NCI-H748 treated with DMSO at 0.1 percent for 48 hours (cell line): ENCODE results near the gene CNTN5.

ENCODE experiments used
- DNase-seq: peaks from one replicate; lab custom pipeline; 2025; lab: John Stamatoyannopoulos, UW

The CNTN5 gene

DNA sequence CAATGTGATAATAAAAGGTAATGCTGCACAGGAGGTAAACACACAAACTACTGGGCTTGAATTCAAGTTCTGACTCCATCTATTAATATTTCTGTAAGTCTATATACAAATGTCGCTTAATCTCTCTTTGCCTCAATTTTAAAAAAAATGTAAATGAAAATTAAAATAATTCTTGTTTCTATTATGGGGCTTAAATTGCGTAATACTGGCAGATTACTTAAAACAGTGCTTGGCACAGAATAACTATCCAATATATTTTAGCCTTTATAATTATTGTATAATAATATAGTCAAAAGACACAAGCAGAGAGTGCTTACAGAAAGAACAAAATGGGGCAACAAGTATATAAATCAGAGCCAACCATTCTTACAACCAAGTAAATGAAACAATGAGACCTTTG lies 489.1 kb downstream of the CNTN5 start:
- no peak for DNase-seq

DNA sequence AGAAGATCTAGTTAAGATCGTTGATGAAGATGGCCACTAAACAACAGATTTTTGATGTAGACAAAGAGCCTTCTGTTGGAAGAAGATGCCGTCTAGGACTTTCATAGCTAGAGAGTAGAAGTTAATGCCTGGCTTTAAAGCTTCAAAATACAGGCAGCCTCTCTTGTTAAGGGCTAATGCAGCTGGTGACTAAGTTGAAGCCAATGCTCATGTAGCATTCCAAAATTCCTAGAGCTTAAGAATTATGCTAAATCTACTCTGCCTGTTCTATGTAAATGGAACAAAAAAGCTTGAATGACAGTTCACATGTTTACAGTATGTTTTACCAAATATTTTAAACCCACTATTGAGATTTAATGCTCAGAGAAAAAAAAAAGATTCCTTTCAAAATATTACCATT lies 492.6 kb downstream of the CNTN5 start:
- DNase-seq: no peak

DNA sequence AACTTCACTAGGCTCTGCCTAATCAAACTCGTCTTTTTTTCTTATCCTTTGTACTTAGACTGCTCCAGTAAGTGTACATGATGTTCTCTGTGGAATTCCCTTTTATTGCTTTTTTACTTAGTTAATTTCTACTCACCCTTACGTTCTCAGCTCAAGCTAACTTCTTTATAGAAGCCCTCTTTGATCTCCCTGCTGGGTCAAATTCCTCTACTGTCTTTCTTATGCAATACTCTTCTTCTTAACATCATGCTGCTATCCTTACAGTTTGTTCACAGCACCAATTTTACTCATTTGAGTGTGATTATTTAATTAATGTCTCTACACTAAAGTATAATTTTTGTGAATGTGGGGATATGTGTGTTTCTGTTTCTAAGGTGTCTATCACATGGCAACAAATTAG lies 498.3 kb downstream of the CNTN5 start:
- DNase-seq: no peak

DNA sequence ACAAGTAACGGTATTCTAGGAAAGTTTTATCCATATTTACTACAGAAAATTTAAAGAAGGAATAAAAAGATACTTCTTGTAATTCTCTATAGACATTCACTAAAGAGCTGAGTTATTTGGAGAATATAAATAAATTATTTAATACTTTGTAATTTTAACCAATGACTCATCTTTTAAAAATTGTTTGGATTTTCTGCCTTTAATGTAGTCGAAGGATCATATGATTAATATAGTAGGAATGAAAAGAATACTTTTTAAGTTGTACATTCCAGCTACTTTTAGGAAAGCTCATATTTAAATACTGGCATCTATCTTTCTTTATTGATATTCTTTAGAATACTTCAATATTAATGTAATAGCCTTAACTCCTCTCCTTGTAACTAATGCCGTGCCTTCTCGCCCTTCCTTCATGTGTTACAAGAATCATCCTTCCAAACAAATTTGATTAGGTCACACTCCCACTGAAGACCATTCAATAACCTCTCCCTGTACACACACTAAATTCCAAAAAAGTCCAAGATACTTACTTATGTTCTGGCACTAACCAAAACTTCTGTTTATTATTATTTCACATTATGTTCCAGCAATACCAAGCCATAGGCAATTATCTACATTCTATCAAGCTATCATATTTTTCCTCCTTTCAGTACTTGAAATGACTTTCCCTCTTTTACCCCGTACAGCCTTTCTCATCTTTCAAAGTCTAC lies 501.9 kb downstream of the CNTN5 start:
- no peak for DNase-seq

DNA sequence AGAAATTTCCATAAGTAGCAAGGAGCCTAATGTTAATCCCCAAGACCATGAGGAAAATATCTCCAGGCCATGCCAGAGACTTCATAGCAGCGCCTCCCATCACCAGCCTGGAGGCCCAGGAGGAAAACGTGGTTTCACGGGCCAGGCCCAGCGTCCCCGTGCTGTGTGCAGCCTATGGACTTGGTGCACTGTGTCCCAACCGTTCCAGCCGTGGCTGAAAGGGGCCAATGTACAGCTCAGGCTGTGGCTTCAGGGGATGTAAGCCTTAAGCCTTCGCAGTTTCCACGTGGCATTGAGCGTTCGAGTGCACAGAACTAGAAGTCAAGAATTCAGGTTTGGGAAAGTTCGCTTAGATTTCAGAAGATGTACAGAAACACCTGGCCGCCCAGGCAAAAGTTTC lies 510.7 kb downstream of the CNTN5 start:
- no peak for DNase-seq

DNA sequence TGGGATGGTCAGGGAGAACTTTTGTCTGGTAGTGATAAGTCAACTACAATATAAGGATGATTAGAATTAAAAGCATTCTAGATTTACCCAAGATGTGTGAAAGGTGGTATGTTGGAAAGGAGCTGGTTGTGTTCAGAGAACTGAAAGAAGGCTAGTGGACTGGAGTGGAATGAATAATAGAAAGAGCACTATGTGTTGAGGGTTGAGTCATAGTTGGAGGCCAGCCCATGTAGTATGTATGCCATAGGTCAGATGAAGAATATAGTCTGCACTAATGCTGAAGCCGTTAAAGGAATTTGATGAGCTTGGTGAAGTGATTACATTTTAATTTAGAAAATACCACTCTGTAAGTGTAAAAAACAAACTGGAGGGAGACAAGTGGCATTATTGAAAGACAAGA lies 514.1 kb downstream of the CNTN5 start:
- DNase-seq: no peak

DNA sequence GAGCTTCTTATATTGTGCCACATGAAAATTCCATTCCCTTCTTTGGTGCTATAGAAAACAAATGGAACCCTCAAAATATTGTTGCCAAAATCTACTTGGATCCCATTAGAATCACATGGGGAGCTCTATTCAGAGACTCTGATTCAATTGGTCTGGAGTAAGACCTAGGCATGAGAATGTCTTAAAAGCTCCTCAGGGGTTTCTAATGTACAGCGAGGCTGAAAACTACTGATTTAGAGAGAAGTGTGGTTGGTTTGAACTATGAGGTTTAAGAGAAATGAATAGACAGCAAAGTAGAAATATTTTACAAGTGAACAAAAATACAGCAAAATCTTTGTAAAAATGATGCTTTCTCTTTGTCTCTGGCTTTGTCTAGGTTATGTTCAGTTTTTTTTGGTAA lies 514.7 kb downstream of the CNTN5 start:
- no peak for DNase-seq

DNA sequence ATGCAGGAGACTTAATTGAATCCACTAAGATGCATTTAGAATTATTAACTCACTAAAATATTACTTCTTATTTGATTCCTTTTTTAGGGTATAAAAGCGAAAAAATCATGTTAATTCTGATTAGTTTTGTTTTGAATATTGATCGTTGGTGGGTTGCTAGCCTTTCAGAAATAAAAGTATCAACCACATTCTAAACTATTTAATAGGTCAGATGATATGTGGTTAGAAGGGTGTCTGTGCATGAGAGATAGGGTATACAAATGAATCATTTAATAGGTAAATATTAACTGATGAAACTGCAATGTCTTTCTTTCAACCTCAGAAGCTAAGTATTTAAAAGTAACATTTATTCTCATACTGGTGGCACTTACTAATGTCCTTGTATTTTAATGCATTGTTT lies 515.1 kb downstream of the CNTN5 start:
- DNase-seq: no peak

DNA sequence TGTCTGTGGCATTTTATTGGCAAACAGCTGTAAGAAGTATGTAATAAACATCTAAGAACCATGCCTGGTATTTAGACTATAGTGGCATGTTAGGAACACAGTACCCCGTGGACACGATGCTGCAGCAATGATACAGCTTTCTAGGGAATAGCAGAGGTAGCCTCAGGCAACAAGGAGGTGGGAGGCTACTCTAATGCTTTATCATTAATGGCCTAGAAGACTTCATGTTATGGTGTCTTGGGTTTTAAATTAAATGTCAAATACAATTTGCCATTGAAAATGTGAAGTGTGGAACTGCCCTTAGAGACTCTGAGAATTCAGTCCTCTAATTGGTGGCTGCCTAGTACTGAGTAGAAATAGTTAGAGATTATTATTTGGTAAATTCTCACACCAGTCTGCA lies 516.9 kb downstream of the CNTN5 start:
- DNase-seq: no peak

DNA sequence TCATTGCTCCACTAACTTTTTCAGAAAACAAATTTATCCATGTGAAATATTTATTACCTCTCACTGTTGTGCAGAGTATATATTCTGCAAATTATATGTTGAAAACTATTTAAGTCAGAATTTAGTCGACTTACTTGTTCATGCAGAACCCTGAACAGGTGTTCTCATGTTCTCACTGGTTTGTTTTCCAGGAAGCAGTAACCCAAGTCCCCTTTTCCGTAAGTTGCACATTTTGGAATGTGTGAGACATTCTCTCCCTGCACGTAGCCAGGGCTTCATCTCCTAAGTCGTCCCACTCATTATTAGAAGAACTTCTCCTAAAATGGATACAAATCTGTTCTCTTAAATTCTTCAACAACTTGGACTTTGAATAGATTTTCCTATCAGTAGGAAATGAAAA lies 524.9 kb downstream of the CNTN5 start:
- DNase-seq: no peak

DNA sequence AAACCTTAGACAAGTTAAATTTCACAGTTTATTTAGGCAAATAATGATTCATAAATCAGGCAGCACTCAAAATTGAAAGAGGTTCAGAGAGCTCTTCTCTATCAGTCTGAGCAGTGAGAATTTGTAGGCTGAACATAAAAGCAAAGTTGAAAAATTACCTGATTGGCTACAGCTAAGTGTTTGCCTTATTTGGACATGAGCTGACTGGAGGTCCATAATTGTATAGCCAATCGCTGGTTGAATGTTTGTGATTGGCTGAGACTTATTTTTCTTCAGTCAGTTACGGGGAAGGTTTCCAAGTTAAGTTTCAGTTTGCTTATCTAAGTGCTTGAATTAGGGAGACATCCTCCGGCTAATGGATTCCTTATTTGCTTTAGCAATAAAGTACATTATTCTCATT lies 527.5 kb downstream of the CNTN5 start:
- DNase-seq: no peak

DNA sequence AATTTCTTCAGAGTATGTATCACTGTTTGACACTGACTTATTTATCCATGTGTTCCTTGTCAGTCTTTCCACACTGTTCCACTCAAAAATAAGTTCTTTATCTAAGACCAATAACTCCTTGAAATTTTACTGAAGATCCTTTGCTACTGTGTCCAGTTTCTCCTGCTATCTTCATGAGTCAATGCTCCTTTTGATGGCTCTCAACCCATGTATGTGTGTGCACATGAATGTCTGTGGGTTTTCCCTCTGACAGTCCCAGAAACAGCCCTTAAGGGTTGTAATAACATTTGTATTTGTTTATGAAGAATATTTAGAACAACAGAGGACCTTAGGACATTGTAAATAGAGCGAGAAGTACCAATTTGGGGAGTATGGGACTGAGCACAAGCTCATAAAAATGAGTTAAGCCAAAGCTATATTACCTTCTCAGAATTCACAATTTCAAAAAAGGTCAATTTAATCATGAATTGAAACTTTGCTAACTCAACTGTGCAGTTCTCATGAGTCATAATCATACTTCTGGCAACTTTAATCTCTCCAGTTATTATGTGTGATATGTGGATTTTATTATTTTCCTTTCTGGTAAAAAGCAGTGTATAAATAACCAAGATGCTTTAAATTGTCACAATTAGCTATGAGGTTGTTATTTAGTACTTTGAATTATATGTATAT lies 533.6 kb downstream of the CNTN5 start:
- no peak for DNase-seq

DNA sequence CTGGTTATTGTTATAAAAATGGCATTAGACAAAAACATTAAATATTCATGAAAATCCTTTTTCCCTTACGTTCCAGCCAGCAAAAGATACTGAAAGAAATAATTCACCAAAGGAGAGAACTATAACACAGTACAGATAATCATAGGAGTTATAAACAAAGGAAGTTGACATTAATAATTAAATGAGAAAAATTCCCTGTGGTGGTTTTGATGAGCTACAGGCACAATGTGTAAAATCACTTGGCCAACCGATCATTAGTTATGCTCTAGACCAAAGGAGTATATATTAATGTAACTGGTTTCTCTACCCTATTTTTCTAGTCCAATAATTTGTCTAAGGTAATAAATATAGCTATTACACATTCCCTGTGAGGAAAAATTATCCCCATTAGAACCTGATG lies 534.7 kb downstream of the CNTN5 start:
- no peak for DNase-seq

DNA sequence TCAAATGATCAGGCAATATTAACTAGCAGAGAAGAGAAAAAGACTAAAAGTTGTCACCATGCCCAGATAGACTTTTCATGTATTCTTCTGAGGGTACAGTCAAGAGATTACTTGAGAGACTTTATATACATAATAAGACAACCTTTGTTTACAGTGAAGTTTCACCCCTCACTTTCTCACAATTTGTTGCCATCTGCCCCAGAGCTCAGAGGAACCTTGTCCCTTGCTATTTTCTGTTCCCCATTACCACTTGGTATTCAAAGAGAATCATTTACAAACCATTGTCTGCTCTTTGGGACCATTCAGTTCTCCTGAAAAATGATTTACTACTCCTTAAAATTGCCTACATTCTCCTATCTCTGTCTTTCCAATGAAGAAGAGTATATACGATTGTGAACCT lies 544.6 kb downstream of the CNTN5 start:
- no peak for DNase-seq

DNA sequence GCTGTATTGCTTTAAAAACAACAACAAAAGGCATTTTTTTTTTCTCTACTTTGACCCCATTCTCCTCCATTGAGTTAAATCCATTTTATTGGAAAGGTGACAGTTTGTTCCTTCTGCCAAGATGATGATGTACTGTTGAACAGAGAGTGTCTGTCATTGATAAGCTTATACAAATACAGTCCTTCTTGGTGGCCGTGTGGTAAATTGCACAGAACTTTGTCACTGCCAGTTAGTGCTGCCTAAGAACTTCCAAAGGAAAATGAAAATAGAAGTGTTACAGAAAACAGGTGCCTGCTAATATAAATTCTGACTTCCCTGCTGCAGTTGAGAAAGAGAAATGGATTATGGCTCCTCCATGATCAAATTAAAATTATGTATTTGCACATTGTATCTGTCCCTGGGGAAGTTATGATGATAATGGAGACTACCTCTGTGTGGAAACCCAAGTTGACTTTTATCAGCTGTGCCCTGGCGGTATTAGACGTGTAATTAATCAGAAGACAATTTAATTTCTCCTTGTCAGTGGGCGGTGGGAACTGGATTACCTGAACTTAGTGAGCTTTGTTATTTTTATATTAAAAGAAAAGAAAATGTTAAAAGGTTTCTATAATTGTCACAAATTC lies 546.7 kb downstream of the CNTN5 start:
- no peak for DNase-seq

DNA sequence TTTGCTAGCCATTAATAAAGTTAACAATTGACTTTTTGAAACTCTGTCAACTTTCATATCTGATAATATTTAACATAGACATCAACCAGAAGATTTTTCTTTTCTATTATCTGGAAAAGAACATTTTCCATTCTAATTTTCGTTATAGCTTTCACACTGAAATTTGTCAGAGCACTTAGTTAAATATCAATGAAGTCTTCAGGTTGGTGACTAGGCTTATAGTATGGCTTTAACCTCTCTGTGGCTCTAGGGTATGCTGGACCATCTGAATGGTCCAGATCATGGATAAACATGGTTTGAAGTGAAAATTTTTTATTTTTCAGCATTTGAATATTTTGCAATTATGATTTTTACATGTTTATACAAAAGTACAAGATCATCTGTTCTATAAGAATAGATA lies 548.1 kb downstream of the CNTN5 start:
- no peak for DNase-seq

DNA sequence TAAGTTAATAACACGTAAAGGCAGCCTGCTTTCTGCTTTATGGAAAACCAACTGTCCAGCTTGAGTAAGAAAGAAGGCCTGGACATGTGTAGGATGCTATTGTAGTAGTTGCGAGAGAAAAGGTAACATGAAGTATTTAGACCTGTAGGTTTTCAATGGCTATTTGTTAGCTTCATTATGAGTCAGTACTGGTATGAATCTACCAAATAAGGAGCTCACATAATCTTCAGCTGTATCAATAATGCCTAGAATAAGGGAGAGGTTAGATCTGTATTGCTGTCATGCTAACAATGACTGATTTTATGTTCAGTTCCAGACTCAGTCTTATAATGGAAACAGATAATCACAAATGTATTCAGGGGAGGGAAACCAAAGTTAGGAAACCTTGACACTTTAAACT lies 550.3 kb downstream of the CNTN5 start:
- no peak for DNase-seq

DNA sequence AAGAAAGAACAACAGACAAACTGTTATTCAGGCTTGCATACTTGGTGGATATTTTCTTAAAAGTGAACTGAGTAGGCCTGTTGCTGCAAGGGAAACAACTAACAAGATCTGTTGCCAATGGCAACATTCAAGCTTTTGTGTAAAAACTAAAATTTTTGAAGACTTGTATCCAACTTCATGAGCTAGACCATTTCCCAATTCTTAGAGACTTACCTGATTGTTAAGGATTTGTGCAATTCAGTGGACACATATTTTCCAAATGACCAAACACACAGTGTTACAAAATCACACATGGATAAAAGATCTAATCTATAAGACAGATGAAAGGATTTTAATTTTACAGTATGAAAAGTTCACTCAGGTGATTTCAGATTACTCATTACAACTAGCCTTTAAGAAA lies 564.1 kb downstream of the CNTN5 start:
- no peak for DNase-seq

DNA sequence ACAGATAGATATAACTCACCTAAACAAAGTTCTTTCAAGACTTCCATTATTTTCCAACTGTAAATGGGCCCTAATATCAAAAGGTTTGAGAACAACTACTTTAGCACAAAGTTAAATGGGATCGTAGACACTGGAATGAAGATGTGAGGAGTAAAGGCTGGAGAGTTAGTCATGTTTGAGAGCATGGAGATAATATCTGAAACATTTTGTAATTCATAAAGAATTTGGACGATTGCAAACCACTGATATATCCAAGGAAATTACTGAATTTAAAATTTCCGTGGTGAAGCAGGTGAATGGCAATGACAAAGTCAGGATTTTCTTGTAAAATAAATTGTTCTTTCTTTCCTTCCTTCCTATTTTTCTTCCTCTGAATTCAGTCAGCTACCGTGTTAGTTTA lies 564.9 kb downstream of the CNTN5 start:
- no peak for DNase-seq

DNA sequence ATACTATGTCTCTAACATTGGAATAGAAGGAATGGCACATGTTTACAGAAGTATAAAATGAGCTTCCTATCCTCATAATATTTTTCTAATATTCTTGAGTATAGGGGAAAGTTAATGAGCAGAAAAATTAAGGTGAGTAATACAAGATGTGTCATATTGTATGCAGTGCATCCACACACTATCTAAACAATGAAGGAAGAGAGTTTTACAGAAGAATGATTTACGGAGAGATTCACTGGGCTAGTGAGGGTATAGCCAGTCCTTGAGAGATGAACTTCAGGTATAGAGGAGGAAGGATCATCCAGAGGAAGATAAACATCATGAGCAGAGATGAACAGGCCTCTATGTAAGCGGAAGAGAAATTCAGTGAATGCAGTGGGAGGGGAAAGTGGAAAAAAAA lies 569.0 kb downstream of the CNTN5 start:
- DNase-seq: no peak

DNA sequence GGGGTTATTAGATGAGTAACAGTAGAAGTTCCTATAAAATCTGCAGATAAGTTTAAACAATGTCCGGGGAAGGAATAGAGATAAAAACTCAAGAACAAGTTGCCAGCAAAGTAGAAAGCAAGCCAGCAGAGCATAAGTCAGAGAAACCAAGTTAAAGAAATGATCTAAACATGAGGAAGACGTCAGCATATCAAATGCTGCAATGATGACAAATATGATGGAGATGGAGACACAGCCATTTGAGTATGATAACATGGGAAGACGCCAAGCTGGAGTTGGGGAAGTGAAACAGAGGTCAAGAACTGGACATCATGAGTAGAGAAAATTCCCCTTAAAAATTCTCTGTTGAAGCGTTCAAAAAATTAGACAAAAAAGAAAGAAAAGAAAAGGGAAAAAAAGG lies 571.5 kb downstream of the CNTN5 start:
- DNase-seq: no peak

DNA sequence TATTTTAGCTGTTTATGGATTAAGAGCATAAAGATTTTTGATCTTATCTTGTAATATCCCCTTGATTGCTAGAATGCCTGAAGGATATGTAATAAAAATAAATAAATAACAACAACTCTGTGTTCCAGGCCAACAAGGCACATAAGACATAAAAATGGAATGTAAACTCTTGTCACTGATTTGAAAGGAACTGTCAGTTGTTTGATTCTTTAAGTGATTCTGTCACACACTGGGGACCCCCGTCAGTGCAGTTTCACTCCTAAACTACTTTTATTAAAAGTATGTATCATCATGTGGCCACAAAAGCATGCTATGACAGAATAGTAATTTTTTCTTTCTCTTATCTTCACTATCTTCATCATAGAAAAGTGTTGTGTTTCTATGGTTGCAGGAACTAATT lies 572.4 kb downstream of the CNTN5 start:
- no peak for DNase-seq

DNA sequence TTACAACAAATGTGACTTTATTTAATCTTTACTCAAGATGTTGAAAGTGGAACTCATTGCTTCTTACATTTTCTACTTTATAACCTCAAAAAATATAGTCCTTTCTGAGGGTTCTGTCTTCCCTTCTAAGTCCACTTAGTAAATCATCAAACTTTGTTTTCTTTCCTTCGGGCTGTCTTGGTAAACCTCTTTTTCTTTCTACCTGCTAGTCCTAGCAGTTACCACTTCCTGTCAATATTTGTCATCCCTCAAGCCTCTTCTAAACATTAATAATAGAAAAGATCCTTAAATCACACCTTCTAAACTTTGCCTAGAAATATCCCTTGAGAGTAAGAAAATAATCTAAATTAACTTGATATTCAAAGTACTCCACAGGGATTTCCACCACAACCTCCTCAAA lies 580.4 kb downstream of the CNTN5 start:
- DNase-seq: no peak

DNA sequence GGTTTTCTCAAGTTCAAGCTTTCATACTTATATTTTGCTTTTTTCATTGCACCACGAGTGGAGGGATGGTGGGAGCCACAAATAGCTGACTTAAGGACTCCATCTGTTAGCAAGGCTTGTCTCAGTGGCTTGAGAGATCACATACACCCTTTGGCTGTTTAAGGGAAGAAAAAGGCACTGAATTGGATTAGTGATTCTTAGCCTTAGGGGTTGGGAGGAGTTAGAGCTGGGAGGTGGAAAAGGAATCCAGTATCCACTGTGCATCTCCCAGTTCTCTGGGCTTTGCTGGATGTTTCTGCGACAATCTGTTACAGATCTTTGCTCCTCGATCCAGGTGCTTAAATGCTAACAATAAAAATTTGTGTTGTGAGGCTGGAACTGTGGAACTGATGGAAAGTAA lies 593.6 kb downstream of the CNTN5 start:
- no peak for DNase-seq
